H1 (cell line): Measurements from ENCODE around the gene STARD8. TPM values are rescaled to one million over a fixed set of nuclear protein-coding genes. Genes with fewer than 3 reads are reported as not detected.

Experiments used
- EP300 ChIP-seq, 2 experiments: IDR thresholded peaks; 1 replicate in 1 of 2; 2 replicates in 1 of 2; pipeline ENCODE4 v1.6.1; 2011 to 2012; ENCODE audit warnings: low read depth in 2 of 2, low read length in 2 of 2, mild to moderate bottlenecking in 2 of 2, borderline replicate concordance in 1 of 2, inconsistent platforms in 1 of 2, moderate library complexity in 1 of 2
- JUND ChIP-seq: IDR thresholded peaks from 2 replicates; pipeline ENCODE4 v1.6.1; 2011; ENCODE audit warnings: mild to moderate bottlenecking, improper control_type of control experiment, low read length
- POU5F1 ChIP-seq: IDR thresholded peaks from 2 replicates; pipeline ENCODE4 v1.6.1; 2011; ENCODE audit warnings: low read depth, mild to moderate bottlenecking, low read length, moderate library complexity
- TAF1 ChIP-seq: IDR thresholded peaks from 2 replicates; pipeline ENCODE4 v1.6.1; 2011; ENCODE audit warnings: mild to moderate bottlenecking, low read depth, low read length
- polyA plus RNA-seq, 7 experiments: library from polyadenylated mRNA; depleted of rRNA in 3 of 7; stranded (reverse) in 5 of 7; unstranded in 2 of 7; fragments of >200 nt in 5 of 7; fragments of 200-250 nt in 2 of 7; gene quantifications; 1 replicate in 5 of 7; 2 replicates in 1 of 7; 4 replicates in 1 of 7; pipeline versions ENCODE4 v1.2.1 to v1.2.3, GENCODE V29; 2011 to 2013; ENCODE audit warnings: missing spikeins in 2 of 7, mixed read lengths in 2 of 7
- total RNA-seq: library from RNA; stranded (reverse); fragmentation: NEBNext Ultra II Directional; extraction: Animal tissue kit (Norgen Biotek cat#: 25700); gene quantifications from 2 replicates; pipeline ENCODE4 v1.2.1, GENCODE V29; 2021

Gene STARD8
- total and polyA plus RNA-seq, 2 of the 8 experiments (the other 6 are each of a cell fraction or from before 2014, with no cell fraction given): 1.8 to 3.8 TPM

DNA sequence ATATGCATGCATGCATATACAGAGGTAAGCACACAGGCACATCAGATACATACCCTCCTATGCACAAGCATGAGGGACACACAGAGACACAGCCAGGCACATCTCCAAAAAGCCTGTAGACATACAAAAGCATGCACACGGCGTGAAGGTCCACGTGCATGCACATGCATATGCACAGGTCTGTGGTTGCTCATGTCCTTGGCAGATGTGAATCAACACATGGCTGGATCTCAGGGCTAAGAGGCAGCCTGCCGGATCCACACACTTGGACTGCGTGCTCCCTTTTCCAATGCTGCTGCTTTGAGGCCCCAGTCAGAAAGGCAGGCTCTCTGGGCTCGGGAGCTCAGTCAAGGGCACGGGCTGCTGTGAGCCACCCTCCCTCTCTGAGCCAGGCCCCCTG is 3.6 kb downstream of the STARD8 start (continued):
- TF ChIP-seq POU5F1 (no peak), TAF1 (no peak), EP300 (IDR thresholded peaks at IDR 0.05; ENCODE audit: borderline replicate concordance in 1 of 2, low read depth in 2 of 2, low read length in 2 of 2) (no peak), JUND (no peak)
